Osteocyte (in vitro differentiated cells): ENCODE results near the gene POPDC2. TPM values are rescaled to one million over a fixed set of nuclear protein-coding genes. Genes with fewer than 3 reads are reported as not detected.

Experiments
- DNase-seq: peaks from one replicate; pipeline ENCODE4 v3.0.0; 2021; ENCODE audit warnings: mixed read lengths; ENCODE audit not compliant: unreplicated experiment; ENCODE audit errors: extremely low spot score
- H3K27ac Mint-ChIP-seq: one replicate; pipeline ENCODE4 v1.8.0; 2021; ENCODE audit warnings: mild to moderate bottlenecking, mixed read lengths; ENCODE audit not compliant: unreplicated experiment
- H3K27me3 Mint-ChIP-seq: one replicate; pipeline ENCODE4 v1.8.0; 2021; ENCODE audit warnings: mixed read lengths; ENCODE audit not compliant: unreplicated experiment
- H3K36me3 Mint-ChIP-seq: one replicate; pipeline ENCODE4 v1.8.0; 2021; ENCODE audit warnings: mixed read lengths; ENCODE audit not compliant: unreplicated experiment
- H3K4me1 Mint-ChIP-seq: one replicate; pipeline ENCODE4 v1.8.0; 2021; ENCODE audit warnings: mixed read lengths; ENCODE audit not compliant: unreplicated experiment
- H3K4me3 Mint-ChIP-seq: one replicate; pipeline ENCODE4 v1.8.0; 2021; ENCODE audit warnings: mild to moderate bottlenecking, moderate library complexity, mixed read lengths; ENCODE audit not compliant: unreplicated experiment
- H3K9me3 Mint-ChIP-seq: one replicate; pipeline ENCODE4 v1.8.0; 2021; ENCODE audit warnings: mixed read lengths; ENCODE audit not compliant: unreplicated experiment
- CTCF ChIP-seq: fragments of 200-600 bp; sonication (generic); IDR thresholded peaks from 2 replicates; pipeline ENCODE4 v1.5.0; 2021; ENCODE audit warnings: antibody characterized with exemption, mild to moderate bottlenecking, moderate library complexity
- total RNA-seq: library from RNA; stranded (reverse); gene quantifications from 2 replicates; pipeline ENCODE4 v1.2.1, GENCODE V29; 2021

The POPDC2 gene
- total RNA-seq, 1 donor from 2014 or later: 2.4 TPM

- H3K4me3 Mint-ChIP-seq: no peak overlapping the region
- TF ChIP-seq CTCF: no peak
Measured at GRCh38 chr3:119601154-119601553, 59.2 kb downstream of the POPDC2 start.

GRCh38 chr3:119600732-119601131, 59.7 kb downstream of the POPDC2 start:
- H3K9me3 Mint-ChIP-seq: no peaks in the 10 kb centered on the region
- H3K36me3 Mint-ChIP-seq: no peaks in the 10 kb centered on the region
- H3K4me1 Mint-ChIP-seq: peaks cover 27% of the 10 kb centered on the region
- TF ChIP-seq CTCF: no peak
- peaks cover 7% of the 10 kb centered on the region for H3K27me3 Mint-ChIP-seq
- no peak overlapping the region for H3K27ac Mint-ChIP-seq
- no peak overlapping the region for H3K4me3 Mint-ChIP-seq
- no peak for DNase-seq

More at GRCh38 chr3:119601154-119601553, 59.2 kb downstream of the POPDC2 start:
- Mint-ChIP-seq H3K36me3 (no peaks in the 10 kb centered on the region), H3K27me3 (peaks cover 9% of the 10 kb centered on the region), H3K27ac (no peak overlapping the region), H3K9me3 (no peaks in the 10 kb centered on the region), H3K4me1 (peaks cover 23% of the 10 kb centered on the region)
- no peak for DNase-seq

GRCh38 chr3:119599558-119600174, 60.7 kb downstream of the POPDC2 start:
- Mint-ChIP-seq H3K9me3 (no peaks in the 10 kb centered on the region), H3K4me3 (no peak overlapping the region), H3K27ac (no peak overlapping the region), H3K36me3 (no peaks in the 10 kb centered on the region), H3K4me1 (peaks cover 30% of the 10 kb centered on the region), H3K27me3 (peaks cover 6% of the 10 kb centered on the region)
- DNase-seq: no peak
- TF ChIP-seq CTCF: no peak

GRCh38 chr3:119598410-119599098, 61.8 kb downstream of the POPDC2 start:
- Mint-ChIP-seq H3K36me3 (no peaks in the 10 kb centered on the region), H3K4me1 (peaks cover 30% of the 10 kb centered on the region), H3K27ac (no peak overlapping the region), H3K27me3 (peaks cover 2% of the 10 kb centered on the region), H3K4me3 (no peak overlapping the region), H3K9me3 (no peaks in the 10 kb centered on the region)
- TF ChIP-seq CTCF: no peak
- DNase-seq: no peak

GRCh38 chr3:119597548-119598288, 62.7 kb downstream of the POPDC2 start, which contains the start of gene PLA1A:
Gene PLA1A (plus strand): TSS chr3:119597885. CDS start chr3:119597914, 29 bp downstream.
- Mint-ChIP-seq H3K27ac (peak within 1 kb of the TSS; percentile 41), H3K4me1 (peaks cover 30% of the 10 kb centered on the region), H3K9me3 (no peaks in the 10 kb centered on the region), H3K36me3 (no peaks in the 10 kb centered on the region), H3K4me3 (no peak within 1 kb of the TSS), H3K27me3 (no peaks in the 10 kb centered on the region)
- DNase-seq: no peak
- TF ChIP-seq CTCF: no peak
